Measurements from ENCODE around the gene ACP5.
"Not testable (repeated sequence)": the region's sequence is repeated elsewhere in the genome, so short reads cannot be mapped to it uniquely, and the experiment has no call there.

The ACP5 gene

DNA sequence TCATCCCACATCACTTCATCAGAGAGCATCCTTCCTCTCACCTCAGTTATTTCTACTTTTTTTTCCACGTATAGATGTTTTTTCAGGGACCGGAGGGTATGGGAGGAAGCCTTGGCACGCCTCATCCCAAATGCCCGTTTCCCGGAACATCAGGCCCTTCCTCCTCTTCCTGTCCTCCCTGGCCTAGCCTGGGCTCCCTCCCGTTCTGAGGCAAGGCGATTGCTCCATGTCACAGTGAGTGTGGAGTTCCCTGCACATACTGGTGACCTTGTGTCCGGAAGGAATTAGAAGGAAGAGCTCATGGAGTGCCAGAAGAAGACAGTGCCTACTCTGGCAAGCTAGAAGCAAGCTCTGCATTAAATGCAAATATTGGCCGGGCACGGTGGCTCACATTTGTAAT, 18.7 kb upstream of the ACP5 start:
- Mint-ChIP-seq H3K4me1 (ENCODE audit: low read depth) (peaks cover 8% of the 10 kb centered on the region), H3K27me3 (ENCODE audit: low read depth) (no peaks in the 10 kb centered on the region), H3K9me3 (peaks cover 9% of the 10 kb centered on the region), H3K27ac (peak overlapping the region; percentile 82), H3K4me3 (peak overlapping the region; percentile 2), H3K36me3 (ENCODE audit: low read depth) (peaks cover 7% of the 10 kb centered on the region)

DNA sequence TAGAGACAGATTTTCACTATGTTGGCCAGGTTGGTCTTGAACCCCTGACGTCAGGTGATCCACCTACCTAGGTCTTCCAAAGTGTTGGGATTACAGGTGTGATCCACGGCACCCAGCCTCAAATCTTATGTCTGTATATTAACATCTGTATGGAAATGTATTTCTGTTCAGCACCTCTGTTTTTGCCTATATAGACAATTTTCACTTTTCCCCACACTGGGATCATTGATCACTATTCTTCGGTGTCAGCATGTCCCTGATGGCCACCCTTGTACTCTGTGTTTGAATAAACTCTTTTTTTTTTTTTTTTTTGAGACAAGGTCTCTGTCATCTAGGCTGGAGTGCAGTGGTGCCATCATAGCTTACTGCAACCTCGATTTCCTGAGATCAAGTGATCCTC, 16.6 kb upstream of the ACP5 start:
- H3K27ac Mint-ChIP-seq = no peak overlapping the region
- no peaks in the 10 kb centered on the region for H3K9me3 Mint-ChIP-seq
- H3K4me1 Mint-ChIP-seq (ENCODE audit: low read depth) = peaks cover 8% of the 10 kb centered on the region
- peaks cover 3% of the 10 kb centered on the region for H3K36me3 Mint-ChIP-seq (ENCODE audit: low read depth)
- H3K27me3 Mint-ChIP-seq (ENCODE audit: low read depth) = no peaks in the 10 kb centered on the region
- no peak overlapping the region for H3K4me3 Mint-ChIP-seq

DNA sequence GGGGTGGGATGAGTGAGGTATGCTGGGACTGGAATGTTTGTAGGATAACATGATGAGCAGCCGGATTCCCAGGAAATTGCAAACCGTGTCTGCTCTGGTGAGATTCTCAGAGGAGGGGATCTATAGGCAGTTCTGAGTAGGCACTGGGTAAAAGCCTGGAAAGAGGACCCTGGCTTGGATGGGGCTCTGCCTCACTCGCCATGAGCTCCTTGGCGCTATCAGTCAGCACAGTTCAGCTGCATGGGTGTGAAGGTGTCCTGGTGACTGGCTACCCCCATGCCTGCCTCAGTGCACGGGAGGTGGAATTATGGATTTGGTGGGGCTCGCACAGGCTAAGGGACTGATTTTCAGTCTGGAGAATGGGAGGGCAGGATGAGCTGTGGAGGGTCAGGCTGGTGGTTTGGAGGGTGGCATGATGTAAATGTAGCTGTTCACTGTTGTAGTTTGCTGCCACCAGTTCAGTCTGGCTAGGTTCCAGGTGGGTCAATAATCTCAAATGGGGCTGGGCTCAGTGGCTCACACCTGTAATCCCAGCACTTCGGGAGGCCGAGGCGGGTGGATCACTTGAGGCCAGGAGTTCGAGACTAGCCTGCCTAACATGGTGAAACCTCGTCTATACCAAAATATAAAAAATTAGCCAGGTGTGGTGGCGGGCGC, 10.7 kb upstream of the ACP5 start:
- H3K36me3 Mint-ChIP-seq (ENCODE audit: low read depth) = no peaks in the 10 kb centered on the region
- H3K9me3 Mint-ChIP-seq = no peaks in the 10 kb centered on the region
- no peak overlapping the region for H3K4me3 Mint-ChIP-seq
- H3K27me3 Mint-ChIP-seq (ENCODE audit: low read depth) = peaks cover 3% of the 10 kb centered on the region
- peaks cover 7% of the 10 kb centered on the region for H3K4me1 Mint-ChIP-seq (ENCODE audit: low read depth)
- no peak overlapping the region for H3K27ac Mint-ChIP-seq

DNA sequence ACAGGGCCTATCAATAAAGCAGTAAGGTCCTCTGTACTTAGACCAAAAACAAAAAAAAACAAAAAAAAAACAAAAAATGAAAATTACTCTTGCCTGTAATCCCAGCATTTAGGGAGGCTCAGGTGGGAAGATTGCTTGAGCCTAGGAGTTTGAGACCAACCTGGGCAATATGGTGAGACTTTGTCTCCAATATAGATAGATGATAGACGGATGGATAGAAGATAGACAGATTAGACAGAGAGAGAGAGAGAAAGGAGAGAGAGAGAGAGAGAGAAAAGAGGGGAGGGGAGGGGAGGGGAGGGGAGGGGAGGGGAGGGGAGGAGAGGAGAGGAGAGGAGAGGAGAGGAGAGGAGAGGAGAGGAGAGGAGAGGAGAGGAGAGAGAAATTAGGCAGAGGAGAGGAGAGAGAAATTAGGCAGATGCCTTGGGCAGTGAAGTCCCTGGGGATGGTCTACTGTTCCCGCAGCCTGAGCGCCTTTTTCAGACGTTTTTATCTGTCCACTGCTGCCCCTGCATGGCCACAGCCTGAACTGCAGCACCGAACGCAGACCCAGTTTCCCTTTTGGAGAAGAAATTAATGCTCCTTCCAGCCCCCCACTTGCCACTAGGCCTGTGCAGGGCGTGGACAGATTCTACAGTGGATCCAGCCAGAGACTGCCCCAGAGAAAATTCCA, 10.0 kb upstream of the ACP5 start:
- Mint-ChIP-seq H3K9me3 (no peaks in the 10 kb centered on the region), H3K36me3 (ENCODE audit: low read depth) (no peaks in the 10 kb centered on the region), H3K27me3 (ENCODE audit: low read depth) (peaks cover 3% of the 10 kb centered on the region), H3K4me3 (no peak overlapping the region), H3K27ac (no peak overlapping the region), H3K4me1 (ENCODE audit: low read depth) (peaks cover 7% of the 10 kb centered on the region)

DNA sequence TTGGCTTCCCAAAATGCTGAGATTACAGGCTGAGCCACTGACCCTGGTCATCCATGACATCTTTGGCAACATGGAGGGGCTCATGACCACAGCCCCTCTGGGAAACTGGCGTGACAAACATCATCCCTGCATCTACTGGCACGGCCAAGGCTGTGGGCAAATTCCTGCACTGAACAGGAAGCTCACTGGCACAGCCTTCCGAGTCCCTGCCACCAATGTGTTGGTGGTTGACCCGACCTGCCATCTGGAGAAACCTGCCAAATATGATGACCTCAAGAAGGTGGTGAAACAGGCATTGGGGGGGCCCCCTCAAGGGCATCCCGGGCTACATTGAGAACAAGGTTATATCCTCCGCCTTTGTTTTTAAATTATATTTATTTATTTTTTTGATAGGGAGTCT, 8.9 kb upstream of the ACP5 start:
- Mint-ChIP-seq H3K27me3 (ENCODE audit: low read depth) (peaks cover 3% of the 10 kb centered on the region), H3K4me1 (ENCODE audit: low read depth) (peaks cover 11% of the 10 kb centered on the region), H3K27ac (no peak overlapping the region), H3K36me3 (ENCODE audit: low read depth) (no peaks in the 10 kb centered on the region), H3K9me3 (no peaks in the 10 kb centered on the region), H3K4me3 (no peak overlapping the region)

DNA sequence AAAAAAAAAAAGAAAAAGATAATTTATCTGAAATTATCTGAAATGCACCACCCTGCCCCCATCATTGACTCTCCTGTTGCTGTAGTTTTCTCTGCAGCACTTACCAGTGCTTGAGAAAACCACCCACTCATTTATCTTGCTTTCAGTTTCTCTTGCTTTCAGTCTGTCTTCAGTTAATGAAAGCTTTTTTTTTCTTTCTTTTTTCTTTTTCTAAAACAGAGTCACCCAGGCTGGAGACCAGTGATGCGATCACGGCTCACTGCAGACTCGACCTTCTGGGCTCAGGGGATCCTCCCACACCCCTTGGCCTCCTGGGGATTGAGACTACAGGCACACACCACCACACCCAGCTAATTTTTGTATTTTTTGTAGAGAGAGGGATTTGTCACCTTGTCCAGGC, 4.3 kb upstream of the ACP5 start:
- Mint-ChIP-seq H3K9me3 (no peaks in the 10 kb centered on the region), H3K36me3 (ENCODE audit: low read depth) (no peaks in the 10 kb centered on the region), H3K4me1 (ENCODE audit: low read depth) (peaks cover 17% of the 10 kb centered on the region), H3K27me3 (ENCODE audit: low read depth) (no peaks in the 10 kb centered on the region), H3K4me3 (peak overlapping the region; percentile 76), H3K27ac (peak overlapping the region; percentile 89)

DNA sequence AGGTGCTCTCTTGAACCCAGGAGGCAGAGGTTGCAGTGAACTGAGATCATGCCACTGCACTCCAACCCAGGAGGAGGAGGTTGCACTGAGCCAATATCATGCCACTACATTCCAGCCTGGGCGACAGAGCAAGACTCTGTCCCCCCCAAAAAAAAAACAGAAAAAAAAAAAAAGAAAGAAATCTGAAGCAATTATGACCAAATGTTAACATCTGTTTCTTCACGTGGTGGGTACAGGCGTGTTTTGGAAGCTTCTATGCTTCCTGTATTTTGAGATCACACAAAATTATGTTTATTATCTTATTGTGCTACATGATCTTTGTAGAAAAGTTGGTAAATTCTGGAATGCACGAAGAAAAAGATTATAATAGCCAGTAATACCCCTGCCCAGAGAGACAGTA, 2.7 kb upstream of the ACP5 start:
- Mint-ChIP-seq H3K27ac (no peak overlapping the region), H3K4me1 (ENCODE audit: low read depth) (peaks cover 17% of the 10 kb centered on the region)

DNA sequence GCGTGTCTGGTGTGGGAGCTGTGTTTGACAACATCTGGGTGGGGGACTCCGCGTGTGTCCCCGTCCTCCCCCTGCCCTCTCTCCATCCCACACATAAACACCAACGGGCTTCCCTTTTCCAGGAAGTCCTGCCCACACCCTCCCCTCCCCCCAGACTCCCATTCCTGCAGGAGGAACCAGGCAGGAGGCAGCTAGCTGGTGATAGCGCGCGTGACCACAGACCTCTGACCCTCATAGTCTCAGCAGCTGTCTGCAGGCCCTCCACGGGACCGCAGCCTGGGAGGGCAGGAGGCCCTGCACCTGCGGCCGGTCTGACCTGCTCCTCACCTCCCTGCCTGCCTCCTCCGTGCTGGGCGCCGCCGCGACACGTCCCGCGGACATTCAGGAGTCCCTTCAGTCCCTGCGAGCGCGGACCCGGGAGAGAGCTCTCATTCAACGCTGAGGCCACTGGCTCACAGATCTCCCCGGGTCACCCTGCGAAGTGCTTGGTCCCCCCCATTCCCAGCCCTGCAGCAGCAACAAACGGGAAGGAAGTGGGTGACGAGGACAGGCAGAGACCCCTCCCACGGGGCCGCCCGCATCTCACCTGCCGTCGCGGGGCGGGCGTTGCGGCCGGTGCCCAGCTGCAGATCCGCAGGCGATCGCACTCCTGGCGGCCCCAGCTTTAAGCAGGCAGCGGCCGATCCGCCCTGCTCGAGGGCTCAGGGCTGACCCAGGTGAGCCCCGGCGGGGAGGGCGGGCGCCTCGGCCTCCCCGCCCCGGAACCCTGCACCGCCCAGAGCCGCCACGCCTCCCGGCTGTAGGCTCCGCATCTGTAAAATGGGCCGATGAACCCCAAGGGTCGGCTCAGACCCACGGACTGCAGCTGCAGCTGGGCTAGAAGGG, 1.1 kb upstream of the ACP5 start:
- peaks cover 17% of the 10 kb centered on the region for H3K4me1 Mint-ChIP-seq (ENCODE audit: low read depth)
- H3K27me3 Mint-ChIP-seq (ENCODE audit: low read depth) = no peaks in the 10 kb centered on the region
- H3K9me3 Mint-ChIP-seq = no peaks in the 10 kb centered on the region
- peaks cover 4% of the 10 kb centered on the region for H3K36me3 Mint-ChIP-seq (ENCODE audit: low read depth)
- H3K4me3 Mint-ChIP-seq = peak overlapping the region; percentile 81
- H3K27ac Mint-ChIP-seq = no peak overlapping the region

More for the DNA sequence above, 2.7 kb upstream of the ACP5 start:
- H3K27me3 Mint-ChIP-seq (ENCODE audit: low read depth) = no peaks in the 10 kb centered on the region
- no peaks in the 10 kb centered on the region for H3K9me3 Mint-ChIP-seq
- peaks cover 4% of the 10 kb centered on the region for H3K36me3 Mint-ChIP-seq (ENCODE audit: low read depth)
- no peak overlapping the region for H3K4me3 Mint-ChIP-seq

DNA sequence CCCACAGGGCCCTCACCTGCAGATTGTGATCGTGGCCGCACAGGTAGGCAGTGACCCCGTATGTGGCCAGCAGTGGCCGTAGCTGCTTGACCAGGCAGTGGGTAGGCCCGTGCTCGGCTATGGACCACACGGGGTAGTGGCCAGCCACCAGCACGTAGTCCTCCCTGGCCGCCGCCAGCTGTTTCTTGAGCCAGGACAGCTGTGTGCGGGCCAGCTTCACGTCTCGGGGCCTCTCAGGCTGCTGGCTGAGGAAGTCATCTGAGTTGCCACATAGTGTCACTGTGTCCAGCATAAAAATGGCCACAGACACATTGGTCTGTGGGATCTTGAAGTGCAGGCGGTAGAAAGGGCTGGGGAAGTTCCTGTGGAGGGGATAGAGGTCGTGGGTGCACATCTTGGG, 1.2 kb downstream of the ACP5 start:
- no peaks in the 10 kb centered on the region for H3K27me3 Mint-ChIP-seq (ENCODE audit: low read depth)
- H3K9me3 Mint-ChIP-seq = no peaks in the 10 kb centered on the region
- no peak overlapping the region for H3K27ac Mint-ChIP-seq
- H3K4me1 Mint-ChIP-seq (ENCODE audit: low read depth) = peaks cover 11% of the 10 kb centered on the region
- no peak overlapping the region for H3K4me3 Mint-ChIP-seq
- H3K36me3 Mint-ChIP-seq (ENCODE audit: low read depth) = peaks cover 4% of the 10 kb centered on the region

DNA sequence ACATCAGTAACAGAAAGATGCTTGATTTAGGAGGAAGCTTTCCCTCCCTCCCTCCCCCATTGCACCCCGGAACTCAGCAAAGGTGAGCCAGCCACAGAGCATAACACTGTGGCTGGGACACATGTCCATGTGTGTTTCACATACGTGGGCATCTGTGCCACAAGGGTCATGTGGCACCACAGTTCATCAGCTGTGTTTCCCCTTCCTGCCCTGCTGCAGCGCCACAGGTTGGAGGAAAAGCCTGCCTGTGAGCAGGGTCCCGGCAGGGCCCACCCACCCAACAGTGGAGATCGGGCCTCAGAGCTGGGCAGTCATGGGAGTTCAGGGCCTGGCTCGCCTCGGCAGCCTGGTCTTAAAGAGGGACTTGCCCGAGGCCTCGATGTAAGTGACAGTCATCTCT, 2.8 kb downstream of the ACP5 start:
- H3K27me3 Mint-ChIP-seq (ENCODE audit: low read depth) = no peaks in the 10 kb centered on the region
- no peak overlapping the region for H3K4me3 Mint-ChIP-seq
- no peaks in the 10 kb centered on the region for H3K9me3 Mint-ChIP-seq
- peaks cover 6% of the 10 kb centered on the region for H3K4me1 Mint-ChIP-seq (ENCODE audit: low read depth)
- peaks cover 4% of the 10 kb centered on the region for H3K36me3 Mint-ChIP-seq (ENCODE audit: low read depth)
- H3K27ac Mint-ChIP-seq = no peak overlapping the region

DNA sequence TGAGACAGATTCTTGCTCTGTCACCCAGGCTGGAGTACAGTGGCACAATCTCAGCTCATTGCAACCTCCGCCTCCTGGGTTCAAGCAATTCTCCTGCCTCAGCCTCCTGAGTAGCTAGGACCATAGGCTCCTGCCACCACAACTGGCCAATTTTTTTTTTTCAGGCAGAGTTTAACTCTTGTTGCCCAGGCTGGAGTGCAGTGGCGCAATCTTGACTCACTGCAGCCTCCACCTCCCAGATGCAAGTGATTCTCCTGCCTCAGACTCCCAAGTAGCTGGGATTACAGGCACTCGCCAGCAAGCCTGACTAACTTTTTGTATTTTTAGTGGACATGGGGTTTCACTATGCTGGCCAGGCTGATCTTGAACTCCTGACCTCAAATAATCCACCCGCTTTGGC, 3.7 kb downstream of the ACP5 start:
- not testable (repeated sequence) for H3K27me3 Mint-ChIP-seq (ENCODE audit: low read depth); H3K4me1 Mint-ChIP-seq (ENCODE audit: low read depth); H3K4me3 Mint-ChIP-seq; H3K9me3 Mint-ChIP-seq; H3K36me3 Mint-ChIP-seq (ENCODE audit: low read depth); H3K27ac Mint-ChIP-seq

DNA sequence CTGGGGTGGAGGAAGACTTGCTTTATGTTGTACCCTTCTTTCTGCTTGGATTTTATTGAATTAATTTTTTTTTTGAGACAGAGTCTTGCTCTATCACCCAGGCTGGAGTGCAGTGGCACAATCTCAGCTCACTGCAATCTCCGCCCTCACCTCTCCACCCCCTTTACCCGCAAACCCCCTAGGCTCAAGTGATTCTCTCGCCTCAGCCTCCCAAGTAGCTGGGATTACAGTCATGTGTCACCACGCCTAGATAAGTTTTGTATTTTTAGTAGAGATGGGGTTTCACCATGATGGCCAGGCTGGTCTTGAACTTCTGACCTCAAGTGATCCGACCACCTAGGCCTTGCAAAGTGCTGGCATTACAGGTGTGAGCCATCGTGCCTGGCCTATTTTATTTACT, 4.1 kb downstream of the ACP5 start:
- H3K4me1 Mint-ChIP-seq (ENCODE audit: low read depth); H3K27me3 Mint-ChIP-seq (ENCODE audit: low read depth); H3K4me3 Mint-ChIP-seq; H3K9me3 Mint-ChIP-seq; H3K27ac Mint-ChIP-seq; H3K36me3 Mint-ChIP-seq (ENCODE audit: low read depth): not testable (repeated sequence)

DNA sequence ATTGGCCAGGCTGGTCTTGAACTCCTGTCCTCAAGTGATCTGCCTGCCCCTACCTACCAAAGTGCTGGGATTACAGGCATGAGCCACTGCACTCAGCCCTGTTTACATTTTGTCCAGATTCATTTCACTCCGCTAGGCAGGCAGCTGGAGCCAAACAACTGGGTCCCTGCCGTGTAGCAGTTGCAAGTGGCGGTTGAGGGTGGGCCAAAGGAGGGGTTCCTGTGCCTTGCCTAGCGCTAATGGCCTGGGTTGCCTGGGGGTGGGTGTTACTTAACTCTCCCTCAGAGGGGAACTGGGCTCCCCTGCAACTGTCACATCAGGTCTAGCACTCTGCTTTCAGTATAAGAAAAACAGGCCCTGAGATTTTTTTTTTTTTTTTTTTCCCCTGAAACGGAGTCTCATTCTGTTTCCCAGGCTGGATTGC, 7.4 kb downstream of the ACP5 start:
- no peaks in the 10 kb centered on the region for H3K27me3 Mint-ChIP-seq (ENCODE audit: low read depth)
- no peak overlapping the region for H3K4me3 Mint-ChIP-seq
- peaks cover 5% of the 10 kb centered on the region for H3K4me1 Mint-ChIP-seq (ENCODE audit: low read depth)
- H3K27ac Mint-ChIP-seq = no peak overlapping the region
- H3K36me3 Mint-ChIP-seq (ENCODE audit: low read depth) = no peaks in the 10 kb centered on the region
- no peaks in the 10 kb centered on the region for H3K9me3 Mint-ChIP-seq

DNA sequence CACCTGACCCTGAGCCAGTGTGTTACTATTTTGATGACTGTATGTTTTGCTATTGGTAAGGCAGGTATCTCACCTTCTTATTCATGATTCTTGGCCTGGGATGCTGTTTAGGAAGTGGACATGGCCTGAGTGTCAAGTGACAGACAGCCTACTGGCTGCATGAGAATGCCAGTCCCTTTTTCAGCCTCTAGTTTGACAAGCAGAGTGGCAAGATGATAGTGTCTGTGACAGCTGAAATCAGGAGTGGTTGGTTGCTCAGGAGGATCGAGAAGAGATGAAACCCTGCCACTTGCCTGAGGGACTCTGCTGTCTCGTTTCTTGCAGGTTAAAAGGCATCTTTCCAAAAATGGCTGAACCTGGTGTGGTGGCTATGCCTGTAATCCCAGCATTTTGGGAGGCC, 11.3 kb downstream of the ACP5 start:
- no peaks in the 10 kb centered on the region for H3K36me3 Mint-ChIP-seq (ENCODE audit: low read depth)
- peaks cover 7% of the 10 kb centered on the region for H3K4me1 Mint-ChIP-seq (ENCODE audit: low read depth)
- no peak overlapping the region for H3K27ac Mint-ChIP-seq
- no peak overlapping the region for H3K4me3 Mint-ChIP-seq
- no peaks in the 10 kb centered on the region for H3K27me3 Mint-ChIP-seq (ENCODE audit: low read depth)
- H3K9me3 Mint-ChIP-seq = no peaks in the 10 kb centered on the region

DNA sequence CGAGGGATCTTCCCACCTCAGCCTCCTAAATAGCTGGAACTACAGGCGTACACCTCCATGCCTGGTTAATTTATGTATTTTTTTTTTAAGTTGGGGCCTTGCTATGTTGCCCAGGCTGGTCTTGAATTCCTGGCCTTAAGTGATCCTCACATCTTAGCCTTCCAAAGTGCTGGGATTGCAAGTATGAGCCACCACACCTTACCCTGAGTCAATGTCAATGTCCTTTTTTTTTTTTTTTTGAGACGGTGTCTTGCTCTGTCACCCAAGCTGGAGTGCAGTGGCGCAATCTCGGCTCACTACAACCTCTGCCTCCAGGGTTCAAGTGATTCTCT, 11.8 kb downstream of the ACP5 start:
- not testable (repeated sequence) for H3K4me1 Mint-ChIP-seq (ENCODE audit: low read depth); H3K27ac Mint-ChIP-seq; H3K9me3 Mint-ChIP-seq; H3K4me3 Mint-ChIP-seq; H3K36me3 Mint-ChIP-seq (ENCODE audit: low read depth); H3K27me3 Mint-ChIP-seq (ENCODE audit: low read depth)
